Measurements from ENCODE around the gene CHRDL1.

The CHRDL1 gene

DNA sequence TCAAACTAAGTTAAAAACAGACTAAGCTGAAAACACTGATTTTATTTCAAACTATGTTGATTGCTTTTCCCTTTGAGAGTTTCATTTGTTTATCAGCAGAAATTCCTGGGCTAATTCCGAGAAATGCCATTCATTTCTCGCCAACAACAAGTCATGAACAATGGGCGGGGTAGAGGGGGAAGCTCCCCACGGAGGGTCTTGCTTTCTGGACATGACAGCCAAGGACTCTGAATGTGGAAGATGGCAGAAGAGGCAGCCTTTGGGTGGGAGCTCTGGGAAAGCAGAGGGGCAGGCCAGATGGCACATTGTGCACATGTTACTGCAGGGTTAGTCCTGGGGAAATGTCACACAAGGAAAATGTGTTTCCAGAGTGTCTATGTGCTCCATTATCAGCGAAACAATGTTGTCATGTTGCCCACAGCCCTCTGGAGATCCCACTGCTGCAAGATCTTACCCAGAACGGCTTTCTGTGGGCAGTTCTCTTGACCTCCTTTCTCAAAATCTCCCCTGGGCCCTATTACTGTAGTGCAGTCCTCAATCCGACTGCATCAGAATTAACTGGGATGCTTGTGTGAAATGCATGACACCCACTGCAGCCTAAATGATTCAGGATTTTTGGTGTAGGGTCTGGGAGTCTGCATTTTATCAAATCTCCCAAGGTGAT lies 45.0 kb downstream of the CHRDL1 start:
- ATAC-seq = no peak
- no peak for TF ChIP-seq CSRNP3 (CRISPR knock-in tag; IDR thresholded peaks at IDR 0.05)
- no peak for TF ChIP-seq ZNF565 (CRISPR knock-in tag; conservative IDR thresholded peaks at IDR 0.05; ENCODE audit: low read depth)
- no peak for TF ChIP-seq ZNF70 (CRISPR knock-in tag; IDR thresholded peaks at IDR 0.05)
- no peak for TF ChIP-seq RARB (CRISPR knock-in tag; IDR thresholded peaks at IDR 0.05)
- TF ChIP-seq OSR1 (CRISPR knock-in tag; IDR thresholded peaks at IDR 0.05) = no peak
- TF ChIP-seq ZFP30 (CRISPR knock-in tag; IDR thresholded peaks at IDR 0.05) = no peak
- TF ChIP-seq SNAI2 (CRISPR knock-in tag; IDR thresholded peaks at IDR 0.05) = no peak
- TF ChIP-seq, protein P1, sequence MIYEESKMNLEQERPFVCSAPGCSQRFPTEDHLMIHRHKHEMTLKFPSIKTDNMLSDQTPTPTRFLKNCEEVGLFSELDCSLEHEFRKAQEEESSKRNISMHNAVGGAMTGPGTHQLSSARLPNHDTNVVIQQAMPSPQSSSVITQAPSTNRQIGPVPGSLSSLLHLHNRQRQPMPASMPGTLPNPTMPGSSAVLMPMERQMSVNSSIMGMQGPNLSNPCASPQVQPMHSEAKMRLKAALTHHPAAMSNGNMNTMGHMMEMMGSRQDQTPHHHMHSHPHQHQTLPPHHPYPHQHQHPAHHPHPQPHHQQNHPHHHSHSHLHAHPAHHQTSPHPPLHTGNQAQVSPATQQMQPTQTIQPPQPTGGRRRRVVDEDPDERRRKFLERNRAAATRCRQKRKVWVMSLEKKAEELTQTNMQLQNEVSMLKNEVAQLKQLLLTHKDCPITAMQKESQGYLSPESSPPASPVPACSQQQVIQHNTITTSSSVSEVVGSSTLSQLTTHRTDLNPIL (CRISPR knock-in tag; IDR thresholded peaks at IDR 0.05; ENCODE audit: low read depth) = no peak
- TF ChIP-seq, protein P2, sequence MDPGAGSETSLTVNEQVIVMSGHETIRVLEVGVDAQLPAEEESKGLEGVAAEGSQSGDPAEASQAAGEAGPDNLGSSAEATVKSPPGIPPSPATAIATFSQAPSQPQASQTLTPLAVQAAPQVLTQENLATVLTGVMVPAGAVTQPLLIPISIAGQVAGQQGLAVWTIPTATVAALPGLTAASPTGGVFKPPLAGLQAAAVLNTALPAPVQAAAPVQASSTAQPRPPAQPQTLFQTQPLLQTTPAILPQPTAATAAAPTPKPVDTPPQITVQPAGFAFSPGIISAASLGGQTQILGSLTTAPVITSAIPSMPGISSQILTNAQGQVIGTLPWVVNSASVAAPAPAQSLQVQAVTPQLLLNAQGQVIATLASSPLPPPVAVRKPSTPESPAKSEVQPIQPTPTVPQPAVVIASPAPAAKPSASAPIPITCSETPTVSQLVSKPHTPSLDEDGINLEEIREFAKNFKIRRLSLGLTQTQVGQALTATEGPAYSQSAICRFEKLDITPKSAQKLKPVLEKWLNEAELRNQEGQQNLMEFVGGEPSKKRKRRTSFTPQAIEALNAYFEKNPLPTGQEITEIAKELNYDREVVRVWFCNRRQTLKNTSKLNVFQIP (CRISPR knock-in tag; IDR thresholded peaks at IDR 0.05; ENCODE audit: borderline replicate concordance, low read depth) = no peak
- no peak for TF ChIP-seq TOX (CRISPR knock-in tag; IDR thresholded peaks at IDR 0.05; ENCODE audit: borderline replicate concordance)
- TF ChIP-seq TCF4 (CRISPR knock-in tag; IDR thresholded peaks at IDR 0.05; ENCODE audit: borderline replicate concordance) = no peak
- TF ChIP-seq ZC3H10 (CRISPR knock-in tag; IDR thresholded peaks at IDR 0.05) = no peak
- TF ChIP-seq PPARA (CRISPR knock-in tag; IDR thresholded peaks at IDR 0.05; ENCODE audit: borderline replicate concordance) = no peak
- no peak for TF ChIP-seq PATZ1 (CRISPR knock-in tag; IDR thresholded peaks at IDR 0.05; ENCODE audit: borderline replicate concordance)
- no peak for TF ChIP-seq ARNTL (CRISPR knock-in tag; IDR thresholded peaks at IDR 0.05; ENCODE audit: borderline replicate concordance, low read depth)

GRCh38 chrX:110748256-110748806 lies 47.3 kb downstream of the CHRDL1 start:
- ATAC-seq = no peak
- TF ChIP-seq ZFP30 (CRISPR knock-in tag; IDR thresholded peaks at IDR 0.05) (no peak), TCF4 (CRISPR knock-in tag; IDR thresholded peaks at IDR 0.05; ENCODE audit: borderline replicate concordance) (no peak), ZFP3 (CRISPR knock-in tag; IDR thresholded peaks at IDR 0.05) (no peak), PATZ1 (CRISPR knock-in tag; IDR thresholded peaks at IDR 0.05; ENCODE audit: borderline replicate concordance) (no peak), ZNF8 (CRISPR knock-in tag; IDR thresholded peaks at IDR 0.05) (no peak), GLIS3 (CRISPR knock-in tag; IDR thresholded peaks at IDR 0.05) (no peak), TSHZ2 (CRISPR knock-in tag; IDR thresholded peaks at IDR 0.05) (no peak), ARNTL (CRISPR knock-in tag; IDR thresholded peaks at IDR 0.05; ENCODE audit: borderline replicate concordance, low read depth) (no peak), ESRRG (CRISPR knock-in tag; IDR thresholded peaks at IDR 0.05) (no peak), ZC3H10 (CRISPR knock-in tag; IDR thresholded peaks at IDR 0.05) (no peak), TOX (CRISPR knock-in tag; IDR thresholded peaks at IDR 0.05; ENCODE audit: borderline replicate concordance) (no peak), BACH2 (CRISPR knock-in tag; IDR thresholded peaks at IDR 0.05; ENCODE audit: borderline replicate concordance) (no peak), ISL1 (CRISPR knock-in tag; IDR thresholded peaks at IDR 0.05) (no peak), ZNF70 (CRISPR knock-in tag; IDR thresholded peaks at IDR 0.05) (no peak), PPARA (CRISPR knock-in tag; IDR thresholded peaks at IDR 0.05; ENCODE audit: borderline replicate concordance) (no peak), RARB (CRISPR knock-in tag; IDR thresholded peaks at IDR 0.05) (no peak)
